ENCODE results near the gene GALP.
"Not testable (repeated sequence)": the region's sequence is repeated elsewhere in the genome, so short reads cannot be mapped to it uniquely, and the experiment has no call there.

Gene GALP

GRCh38 chr19:56193981-56194640 is 18.3 kb downstream of the GALP start:
- no peak for DNase-seq

GRCh38 chr19:56197646-56198045 is 21.8 kb downstream of the GALP start, which contains the start of gene ZSCAN5B:
TSS of gene ZSCAN5B (minus strand) at chr19:56197783. CDS start at chr19:56193052, 4,731 bp downstream.
- not testable (repeated sequence) for DNase-seq

- no peak for DNase-seq
Observed at GRCh38 chr19:56199687-56200086, 23.9 kb downstream of the GALP start.

GRCh38 chr19:56201973-56202372 is 26.2 kb downstream of the GALP start, which contains the start of gene ZSCAN5C:
TSS of gene ZSCAN5C (plus strand) at chr19:56202273. CDS start at chr19:56205914, 3,641 bp downstream.
- DNase-seq, result no peak

- DNase-seq, result not testable (repeated sequence)
Observed at GRCh38 chr19:56207581-56207980, 31.8 kb downstream of the GALP start.

- DNase-seq, result no peak
Observed at GRCh38 chr19:56209091-56209490, 33.3 kb downstream of the GALP start.

GRCh38 chr19:56210036-56210435 is 34.2 kb downstream of the GALP start:
- DNase-seq, result not testable (repeated sequence)

- no peak for DNase-seq
Observed at GRCh38 chr19:56211718-56212117, 35.9 kb downstream of the GALP start.

- no peak for DNase-seq
Observed at GRCh38 chr19:56217039-56217949, 41.5 kb downstream of the GALP start.

- no peak for DNase-seq
Observed at GRCh38 chr19:56218961-56219360, 43.2 kb downstream of the GALP start.

GRCh38 chr19:56221442-56221841 is 45.6 kb downstream of the GALP start:
- DNase-seq, result not testable (repeated sequence)

GRCh38 chr19:56221851-56222250 is 46.0 kb downstream of the GALP start:
- DNase-seq, result no peak

GRCh38 chr19:56222901-56223300 is 47.1 kb downstream of the GALP start:
- no peak for DNase-seq

GRCh38 chr19:56223481-56223880 is 47.7 kb downstream of the GALP start:
- DNase-seq, result no peak

All from stimulated activated CD4-positive, alpha-beta T cell treated with anti-CD3 and anti-CD28 coated beads, Interleukin-4, amount 100 ng/mL, for 4 hours (primary cell).